HG03575 (cell line): ENCODE data around the gene WDR73.
"Not testable (repeated sequence)": the region's sequence is repeated elsewhere in the genome, so short reads cannot be mapped to it uniquely, and the experiment has no call there.

ENCODE experiments used
- ATAC-seq: cut with Tn5 transposase; IDR thresholded peaks from one replicate; pipeline ENCODE4 v1.9.1; 2021; ENCODE audit not compliant: unreplicated experiment, insufficient number of reproducible peaks, low FRiP score; ENCODE audit errors: extremely low read depth

WDR73 gene

DNA sequence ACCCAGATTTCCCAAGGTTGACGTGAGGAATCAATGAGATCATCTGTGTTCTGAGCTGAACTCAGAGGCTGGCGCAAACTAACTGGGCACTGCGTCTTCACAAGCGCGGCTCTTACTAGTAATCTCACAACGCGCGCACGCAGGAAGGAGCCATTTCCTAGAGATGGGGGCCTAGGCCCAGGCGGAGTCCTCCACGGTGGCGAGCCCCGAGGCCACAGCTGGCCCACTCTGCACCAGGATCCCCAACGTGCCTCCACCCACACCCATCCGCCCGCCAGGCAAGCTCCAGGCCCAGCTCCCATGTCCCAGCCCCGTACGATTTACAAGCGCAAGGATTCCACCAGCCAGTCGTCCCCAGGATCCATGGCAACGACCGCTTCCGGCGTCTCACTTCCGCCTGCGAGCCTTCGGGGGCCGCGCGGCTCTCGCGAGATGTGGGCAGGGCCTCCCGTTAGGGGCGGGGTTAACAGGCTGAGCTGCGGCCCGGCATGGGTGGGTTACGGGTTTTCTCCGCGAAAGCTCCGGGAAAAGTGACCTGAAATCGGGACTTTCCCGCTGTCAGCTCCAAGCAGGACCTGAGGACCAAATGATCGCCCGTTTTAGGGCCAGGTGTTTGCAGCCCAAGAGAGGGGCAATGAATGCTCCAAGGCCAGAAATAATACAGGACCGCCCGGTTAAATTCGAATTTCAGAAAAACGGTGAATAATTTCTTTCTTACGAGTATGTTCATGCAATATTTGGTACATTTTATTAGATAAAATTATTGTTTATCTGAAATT lies at the start of gene WDR73:
TSS of gene WDR73 (minus strand) at position 374 of the 779 bp plus-strand sequence. CDS start at position 365, 9 bp downstream.
- peak; percentile 42 for ATAC-seq

- ATAC-seq, result no peak
Observed at GRCh38 chr15:84703808-84704207, 49.7 kb upstream of the WDR73 start.

DNA sequence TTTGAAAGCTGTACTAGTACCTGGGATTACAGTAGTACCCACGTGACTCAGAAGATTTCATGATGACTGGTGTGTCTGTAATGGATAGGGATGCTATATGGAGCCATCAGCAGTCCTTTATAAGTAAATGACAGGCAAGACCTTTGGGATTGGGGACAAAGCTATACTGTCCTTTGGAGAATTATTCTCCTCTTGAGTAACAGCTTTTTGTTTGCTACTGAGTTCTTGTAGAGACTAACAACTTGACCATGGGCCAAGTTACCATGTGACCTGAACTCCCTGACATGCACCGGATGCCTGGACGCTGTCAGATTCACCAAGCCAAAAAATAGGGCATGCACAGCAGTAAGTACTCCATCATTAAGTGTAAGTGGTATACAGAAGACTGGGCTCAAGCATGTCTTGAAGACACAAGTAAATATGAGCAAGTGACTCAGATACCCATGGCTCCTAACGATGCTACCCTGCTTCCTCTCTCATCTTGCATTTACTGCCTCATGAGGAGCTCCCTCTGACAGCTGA lies 48.9 kb upstream of the WDR73 start:
- ATAC-seq, result no peak

GRCh38 chr15:84699538-84700191 lies 45.6 kb upstream of the WDR73 start:
- ATAC-seq, result no peak

DNA sequence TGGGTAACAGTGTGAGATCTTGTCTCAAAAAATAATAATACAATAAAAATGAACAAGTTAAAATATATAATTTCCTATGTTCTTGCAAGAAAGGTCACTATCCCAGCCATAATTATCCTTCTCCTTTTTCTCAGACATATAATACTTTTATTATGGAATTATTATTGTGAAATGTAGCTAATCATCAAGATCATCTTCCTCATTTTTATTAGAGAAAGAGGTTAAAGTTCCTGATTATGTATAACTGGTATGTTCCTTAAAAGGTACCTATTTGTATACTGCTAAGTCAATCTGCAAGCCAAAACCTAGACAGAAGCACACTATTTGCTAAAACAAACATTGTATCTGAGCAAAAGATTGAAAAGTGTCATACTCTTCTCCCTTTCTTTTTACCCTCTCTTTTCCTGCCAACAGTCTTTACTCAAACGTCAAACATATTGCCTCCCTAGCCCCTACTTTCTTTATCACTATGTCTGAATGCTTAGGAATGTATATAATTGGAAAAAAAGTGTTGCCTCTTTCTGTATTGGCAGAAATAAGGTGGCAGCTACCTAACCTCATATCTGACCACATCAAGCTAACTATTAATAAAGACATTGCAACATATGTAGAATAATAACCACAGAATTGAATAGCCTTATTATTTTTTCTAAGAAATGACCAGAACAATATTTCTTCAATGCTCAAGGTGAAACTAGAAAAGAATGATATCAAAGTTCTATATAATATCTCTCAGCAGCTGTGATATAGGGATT lies 43.3 kb upstream of the WDR73 start:
- ATAC-seq, result no peak

GRCh38 chr15:84696757-84697156 lies 42.7 kb upstream of the WDR73 start:
- ATAC-seq, result no peak

GRCh38 chr15:84690342-84690741 lies 36.3 kb upstream of the WDR73 start:
- ATAC-seq, result no peak

- ATAC-seq, result no peak
Observed at GRCh38 chr15:84689858-84690257, 35.8 kb upstream of the WDR73 start.

GRCh38 chr15:84686446-84686845 lies 32.4 kb upstream of the WDR73 start:
- not testable (repeated sequence) for ATAC-seq

DNA sequence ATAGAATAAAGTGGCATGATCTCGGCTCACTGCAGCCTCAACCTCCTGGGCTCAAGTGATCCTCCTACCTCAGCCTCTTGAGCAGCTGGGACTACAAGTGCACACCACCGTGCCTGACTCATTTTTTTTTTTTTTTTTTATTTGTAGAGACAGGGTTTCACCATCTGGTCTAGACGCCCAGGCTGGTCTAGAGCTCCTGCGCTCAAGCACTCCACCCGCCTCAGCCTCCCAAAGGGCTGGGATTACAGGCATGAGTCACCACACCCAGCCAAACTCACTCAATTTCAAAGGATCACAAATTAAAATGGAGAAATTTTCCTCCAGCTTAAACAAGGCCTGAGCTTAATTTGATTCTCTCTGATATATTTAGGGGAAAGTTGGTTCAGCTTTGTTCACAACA lies 31.2 kb upstream of the WDR73 start:
- no peak for ATAC-seq

DNA sequence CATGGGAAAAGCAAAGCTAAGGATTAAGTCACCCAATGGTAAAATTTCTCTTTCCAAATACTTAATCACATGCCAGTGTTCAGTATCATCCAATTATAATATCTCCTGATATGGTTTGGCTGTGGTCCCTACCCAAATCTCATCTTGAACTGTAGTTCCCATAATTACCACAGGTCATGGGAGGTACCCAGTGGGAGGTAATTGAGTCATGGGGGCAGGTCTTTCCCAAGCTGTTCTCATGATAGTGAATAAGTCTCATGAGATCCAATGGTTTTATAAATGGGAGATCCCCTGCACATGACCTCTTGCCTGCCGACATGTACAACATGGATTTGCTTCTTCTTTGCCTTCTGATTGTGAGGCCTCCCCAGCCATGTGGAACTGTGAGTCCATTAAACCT lies 30.0 kb upstream of the WDR73 start:
- no peak for ATAC-seq

- no peak for ATAC-seq
Observed at GRCh38 chr15:84681831-84682230, 27.7 kb upstream of the WDR73 start.

DNA sequence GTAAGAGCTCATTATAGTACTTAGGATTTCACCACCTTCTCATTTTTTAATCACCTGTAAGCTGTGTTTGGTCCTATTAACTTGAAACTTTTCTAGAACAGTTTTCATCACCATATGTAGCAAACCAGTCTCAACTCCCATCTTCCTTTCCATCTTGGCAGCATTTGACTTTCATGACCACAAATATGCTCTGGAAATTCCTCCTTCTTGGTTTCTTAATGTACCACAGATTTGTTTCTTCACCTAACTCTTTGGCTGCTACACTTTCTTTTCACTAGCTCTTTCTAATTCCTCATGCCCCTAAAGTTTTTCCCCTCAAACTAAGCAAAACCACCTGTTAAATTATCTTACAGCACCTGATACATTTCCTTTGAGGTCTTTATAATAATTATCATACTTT lies 17.1 kb upstream of the WDR73 start:
- ATAC-seq, result no peak

DNA sequence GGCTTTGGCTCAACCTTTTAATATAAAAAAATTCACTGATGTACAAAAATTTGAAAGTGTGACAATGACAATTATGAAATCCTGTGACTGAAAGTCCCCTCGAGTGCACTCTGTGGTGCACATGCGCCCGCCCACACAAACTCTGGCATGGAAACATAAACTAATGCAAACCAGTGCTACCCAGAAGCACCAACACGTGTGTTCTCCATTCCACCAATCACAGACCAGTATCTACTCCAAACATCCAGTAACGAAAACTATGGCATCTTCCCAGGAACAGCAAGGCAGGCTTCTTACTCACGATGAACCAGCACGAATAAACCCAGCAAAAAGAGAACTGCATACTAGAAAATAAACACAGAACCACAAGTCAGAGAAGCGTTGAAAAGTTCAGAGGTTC lies 15.6 kb upstream of the WDR73 start:
- ATAC-seq, result no peak

GRCh38 chr15:84668221-84668982 lies 14.3 kb upstream of the WDR73 start:
- ATAC-seq, result no peak

DNA sequence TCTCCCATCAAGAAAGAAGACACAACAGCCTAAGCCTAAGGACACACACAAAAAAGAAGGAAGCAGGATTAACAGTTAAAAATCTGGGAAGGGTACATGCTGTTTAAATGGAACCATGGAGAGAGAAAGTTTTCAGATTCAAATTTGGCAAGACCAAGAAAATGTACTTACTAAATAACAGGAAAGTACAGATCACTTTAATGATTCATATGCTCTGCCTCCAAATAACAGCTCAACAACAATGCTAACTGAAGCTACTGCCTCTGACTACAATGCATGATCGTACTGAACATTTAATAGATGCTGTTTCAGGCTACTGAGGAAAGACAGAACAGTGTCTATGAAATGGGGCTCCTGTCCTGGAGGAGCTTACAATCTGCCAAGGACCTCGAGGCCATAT lies 12.3 kb upstream of the WDR73 start:
- no peak for ATAC-seq

- no peak for ATAC-seq
Observed at GRCh38 chr15:84661001-84661400, 6.9 kb upstream of the WDR73 start.

DNA sequence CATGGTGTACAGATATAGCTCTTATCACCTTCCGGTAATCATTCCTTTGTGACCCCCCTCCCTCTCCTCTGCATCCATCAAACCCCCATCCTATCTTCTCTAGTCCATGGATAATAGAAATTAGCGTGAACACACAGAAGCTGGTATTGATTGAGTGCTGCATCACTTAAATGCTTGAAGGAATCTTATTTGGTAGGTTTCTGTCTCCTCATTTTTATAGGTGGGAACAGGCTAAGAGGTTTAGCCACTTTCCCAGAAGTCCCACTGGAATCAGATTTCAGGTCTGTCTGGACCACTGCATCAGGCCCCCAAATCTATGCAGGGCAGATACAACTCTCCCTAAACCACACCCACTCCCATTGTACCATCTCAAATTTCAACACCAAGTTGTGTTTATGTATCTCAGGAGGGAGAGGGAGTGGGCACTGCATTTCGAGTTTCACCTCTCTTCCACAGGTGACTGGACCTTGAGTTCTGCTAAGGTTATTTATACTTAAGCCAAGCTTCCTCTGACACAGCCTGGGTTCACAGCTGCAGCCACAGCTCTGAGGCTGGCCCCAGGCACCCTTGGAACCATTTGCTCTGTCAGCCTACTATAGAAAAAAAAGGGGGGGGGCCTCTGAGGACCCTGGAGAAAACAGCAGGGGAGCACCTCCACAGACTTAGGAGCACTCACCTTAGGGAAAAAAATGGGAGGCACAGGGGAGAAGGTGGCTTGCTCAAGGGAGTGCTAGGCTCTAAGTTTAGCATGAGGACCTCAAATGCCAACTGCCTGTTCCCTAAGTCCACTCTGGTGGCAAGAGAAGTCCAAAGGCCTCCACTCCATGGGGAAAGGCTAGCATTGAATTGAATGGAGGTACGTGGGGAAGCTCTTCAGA lies 6.1 kb upstream of the WDR73 start:
- ATAC-seq, result no peak
